ENCODE results near the gene IKZF3. TPM values are rescaled to one million over a fixed set of nuclear protein-coding genes. Genes with fewer than 3 reads are reported as not detected.

IKZF3 gene
- total RNA-seq, 2 donors from 2014 or later: 4.8 to 5.6 TPM

GRCh38 chr17:39724731-39725130 lies 139.4 kb downstream of the IKZF3 start:
- H3K9me3 ChIP-seq: no peaks in the 10 kb centered on the region
- H3K4me3 ChIP-seq: no peak overlapping the region
- DNase-seq (ENCODE audit: low spot score) (no peak), ATAC-seq (ENCODE audit: insufficient number of reproducible peaks, low FRiP score, low read depth) (no peak)
- H3K27me3 ChIP-seq (replicated peaks; ENCODE audit: insufficient read depth): no peaks in the 10 kb centered on the region
- H3K36me3 ChIP-seq: peaks cover 41% of the 10 kb centered on the region
- TF ChIP-seq CTCF (IDR thresholded peaks at IDR 0.05): no peak
- no peak overlapping the region for H3K27ac ChIP-seq
- H3K4me1 ChIP-seq (ENCODE audit: control insufficient read depth in 1 of 2, low read depth in 2 of 2): peaks cover 5 to 10% of the 10 kb centered on the region in 2 donors

DNA sequence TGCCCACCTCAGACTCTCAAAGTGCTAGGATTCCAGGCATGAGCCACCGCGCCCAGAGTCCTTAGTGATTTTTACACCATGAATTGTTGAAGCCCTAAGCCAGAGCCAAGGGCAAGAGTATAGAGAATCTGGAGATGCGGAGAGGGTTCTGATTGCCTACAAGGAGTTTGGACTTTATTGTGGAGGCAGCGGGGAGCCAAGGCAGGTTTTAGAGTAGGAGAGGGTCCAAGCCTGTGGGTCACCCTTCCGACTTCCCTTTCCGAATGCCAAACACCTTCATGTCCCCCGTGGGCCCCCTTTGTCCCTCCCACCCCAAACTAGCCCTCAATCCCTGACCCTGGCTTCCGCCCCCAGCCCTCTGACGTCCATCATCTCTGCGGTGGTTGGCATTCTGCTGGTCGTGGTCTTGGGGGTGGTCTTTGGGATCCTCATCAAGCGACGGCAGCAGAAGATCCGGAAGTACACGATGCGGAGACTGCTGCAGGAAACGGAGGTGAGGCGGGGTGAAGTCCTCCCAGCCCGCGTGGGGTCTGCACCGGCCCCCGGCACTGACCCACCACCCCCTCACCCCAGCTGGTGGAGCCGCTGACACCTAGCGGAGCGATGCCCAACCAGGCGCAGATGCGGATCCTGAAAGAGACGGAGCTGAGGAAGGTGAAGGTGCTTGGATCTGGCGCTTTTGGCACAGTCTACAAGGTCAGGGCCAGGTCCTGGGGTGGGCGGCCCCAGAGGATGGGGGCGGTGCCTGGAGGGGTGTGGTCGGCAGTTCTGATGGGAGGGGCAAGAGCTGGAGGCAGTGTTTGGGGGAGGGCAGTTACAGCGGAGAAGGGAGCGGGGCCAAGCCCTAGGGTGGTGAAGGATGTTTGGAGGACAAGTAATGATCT lies 140.9 kb downstream of the IKZF3 start:
- no peak for DNase-seq (ENCODE audit: low spot score)
- no peak for ATAC-seq (ENCODE audit: insufficient number of reproducible peaks, low FRiP score, low read depth)
- no peaks in the 10 kb centered on the region for H3K9me3 ChIP-seq
- no peaks in the 10 kb centered on the region for H3K27me3 ChIP-seq (replicated peaks; ENCODE audit: insufficient read depth)
- H3K4me3 ChIP-seq: no peak overlapping the region
- H3K36me3 ChIP-seq: peaks cover 55% of the 10 kb centered on the region
- TF ChIP-seq CTCF (IDR thresholded peaks at IDR 0.05): no peak
- no peak overlapping the region for H3K27ac ChIP-seq
- H3K4me1 ChIP-seq (ENCODE audit: control insufficient read depth in 1 of 2, low read depth in 2 of 2): no peaks in the 10 kb centered on the region

DNA sequence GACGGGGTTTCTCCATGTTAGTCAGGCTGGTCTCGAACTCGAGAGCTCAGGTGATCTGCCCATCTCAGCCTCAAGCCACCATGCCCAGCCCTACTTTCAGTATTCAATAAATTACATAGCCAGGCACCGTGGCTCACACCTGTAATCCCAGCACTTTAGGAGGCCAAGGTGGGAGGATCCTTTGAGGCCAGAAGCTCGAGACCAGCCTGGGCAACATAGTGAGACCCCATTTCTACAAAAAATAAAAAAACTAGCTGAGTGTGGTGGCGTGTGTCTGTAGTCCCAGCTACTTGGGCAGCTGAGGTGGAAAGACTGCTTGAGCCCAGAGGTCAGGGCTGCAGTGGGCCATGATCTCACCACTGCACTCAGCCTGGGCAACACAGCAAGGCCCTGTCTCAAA lies 142.0 kb downstream of the IKZF3 start:
- Histone ChIP-seq H3K9me3 (no peaks in the 10 kb centered on the region), H3K27ac (no peak overlapping the region), H3K27me3 (replicated peaks; ENCODE audit: insufficient read depth) (no peaks in the 10 kb centered on the region), H3K4me3 (no peak overlapping the region), H3K36me3 (peaks cover 51% of the 10 kb centered on the region), H3K4me1 (ENCODE audit: control insufficient read depth in 1 of 2, low read depth in 2 of 2) (no peaks in the 10 kb centered on the region)
- TF ChIP-seq CTCF (IDR thresholded peaks at IDR 0.05): no peak
- ATAC-seq (ENCODE audit: insufficient number of reproducible peaks, low FRiP score, low read depth): no peak
- no peak for DNase-seq (ENCODE audit: low spot score)

GRCh38 chr17:39719563-39720355 lies 144.4 kb downstream of the IKZF3 start:
- DNase-seq (ENCODE audit: low spot score) (no peak), ATAC-seq (ENCODE audit: insufficient number of reproducible peaks, low FRiP score, low read depth) (no peak)
- Histone ChIP-seq H3K4me3 (no peak overlapping the region), H3K9me3 (no peaks in the 10 kb centered on the region), H3K27me3 (replicated peaks; ENCODE audit: insufficient read depth) (no peaks in the 10 kb centered on the region), H3K27ac (no peak overlapping the region), H3K4me1 (ENCODE audit: control insufficient read depth in 1 of 2, low read depth in 2 of 2) (no peaks in the 10 kb centered on the region), H3K36me3 (peaks cover 60% of the 10 kb centered on the region)
- no peak for TF ChIP-seq CTCF (IDR thresholded peaks at IDR 0.05)

DNA sequence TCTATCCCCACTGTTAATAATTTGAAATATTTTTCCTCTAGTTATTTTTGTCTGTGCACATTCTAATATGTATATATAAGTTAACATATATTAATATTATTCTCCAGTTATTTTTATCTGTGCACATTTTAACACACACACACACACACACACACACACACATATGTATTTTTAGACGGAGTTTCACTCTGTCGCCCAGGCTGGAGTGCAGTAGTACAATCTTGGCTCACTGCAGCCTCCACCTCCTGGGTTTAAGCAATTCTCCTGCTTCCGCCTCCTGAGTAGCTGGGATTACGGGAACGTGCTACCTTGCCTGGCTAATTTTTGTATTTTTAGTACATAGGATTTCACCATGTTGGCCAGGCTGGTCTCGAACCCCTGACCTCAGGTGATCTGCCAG lies 146.5 kb downstream of the IKZF3 start:
- H3K27ac ChIP-seq: no peak overlapping the region
- TF ChIP-seq CTCF (IDR thresholded peaks at IDR 0.05): no peak
- no peak for ATAC-seq (ENCODE audit: insufficient number of reproducible peaks, low FRiP score, low read depth)
- no peaks in the 10 kb centered on the region for H3K4me1 ChIP-seq (ENCODE audit: control insufficient read depth in 1 of 2, low read depth in 2 of 2)
- peaks cover 80% of the 10 kb centered on the region for H3K36me3 ChIP-seq
- H3K9me3 ChIP-seq: no peaks in the 10 kb centered on the region
- H3K27me3 ChIP-seq (replicated peaks; ENCODE audit: insufficient read depth): no peaks in the 10 kb centered on the region
- H3K4me3 ChIP-seq: no peak overlapping the region
- DNase-seq (ENCODE audit: low spot score): no peak

Data from thoracic aorta (tissue), 2 donors.